Mesendoderm (in vitro differentiated cells): ENCODE data around the gene ZNF669.

ENCODE experiments used
- DNase-seq: peaks from one replicate; pipeline ENCODE4 v3.0.0; 2013
- H2AK5ac ChIP-seq: 2 replicates; pipeline ENCODE4 v1.6.1; 2013; ENCODE audit warnings: low read length, inconsistent platforms
- H2BK120ac ChIP-seq: 2 replicates; pipeline ENCODE4 v1.6.1; 2013; ENCODE audit warnings: low read depth, mild to moderate bottlenecking, low read length, moderate library complexity, mixed read lengths
- H2BK15ac ChIP-seq: replicated peaks from 2 replicates; pipeline ENCODE4 v1.6.1; 2013; ENCODE audit warnings: low read depth, mild to moderate bottlenecking, moderate library complexity
- H2BK5ac ChIP-seq: 2 replicates; pipeline ENCODE4 v1.6.1; 2013; ENCODE audit warnings: low read length, inconsistent platforms
- H3K18ac ChIP-seq: 2 replicates; pipeline ENCODE4 v1.6.1; 2013; ENCODE audit warnings: mild to moderate bottlenecking, low read length, mixed read lengths
- H3K23ac ChIP-seq: one replicate; pipeline ENCODE4 v1.6.1; 2013; ENCODE audit warnings: low read length
- H3K27ac ChIP-seq: 2 replicates; pipeline ENCODE4 v1.5.1; 2013; ENCODE audit warnings: low read depth, mild to moderate bottlenecking, inconsistent platforms, low read length, moderate library complexity
- H3K27me3 ChIP-seq: 2 replicates; pipeline ENCODE4 v1.6.1; 2013; ENCODE audit warnings: low read length, control low read depth, mild to moderate bottlenecking, inconsistent platforms; ENCODE audit not compliant: insufficient read depth, poor library complexity
- H3K36me3 ChIP-seq: 2 replicates; pipeline ENCODE4 v1.6.1; 2013; ENCODE audit warnings: low read length, inconsistent platforms; ENCODE audit not compliant: control insufficient read depth, insufficient read depth
- H3K4ac ChIP-seq: one replicate; pipeline ENCODE4 v1.6.1; 2013; ENCODE audit warnings: low read depth, mild to moderate bottlenecking, low read length, moderate library complexity
- H3K4me1 ChIP-seq: 2 replicates; pipeline ENCODE4 v1.6.1; 2013; ENCODE audit warnings: low read depth, low read length, inconsistent platforms; ENCODE audit not compliant: control insufficient read depth
- H3K4me2 ChIP-seq: 2 replicates; pipeline ENCODE4 v1.6.1; 2013; ENCODE audit warnings: low read length
- H3K4me3 ChIP-seq: 2 replicates; pipeline ENCODE4 v1.5.1; 2013; ENCODE audit warnings: mild to moderate bottlenecking, low read length
- H3K56ac ChIP-seq: one replicate; pipeline ENCODE4 v1.6.1; 2013; ENCODE audit warnings: low read length
- H3K79me1 ChIP-seq: 2 replicates; pipeline ENCODE4 v1.6.1; 2013; ENCODE audit warnings: low read length, inconsistent platforms
- H3K79me2 ChIP-seq: 2 replicates; pipeline ENCODE4 v1.6.1; 2013; ENCODE audit warnings: mild to moderate bottlenecking, low read length; ENCODE audit not compliant: control insufficient read depth, insufficient read depth
- H3K9ac ChIP-seq: 2 replicates; pipeline ENCODE4 v1.6.1; 2013; ENCODE audit warnings: low read length, inconsistent platforms
- H4K5ac ChIP-seq: one replicate; pipeline ENCODE4 v1.6.1; 2013; ENCODE audit warnings: low read length
- H4K8ac ChIP-seq: one replicate; pipeline ENCODE4 v1.6.1; 2013; ENCODE audit warnings: low read depth, mild to moderate bottlenecking, control low read depth, low read length, moderate library complexity
- WGBS: extraction: QIAGEN DNeasy Blood & Tissue Kit; methylation state at CpG from one replicate; pipeline ENCODE4 v1.1.7; 2013; ENCODE audit warnings: low lambda C conversion rate, missing lambda C conversion rate; ENCODE audit not compliant: insufficient coverage; ENCODE audit errors: extremely low coverage; 5-methylcytosine and 5-hydroxymethylcytosine counted together

The ZNF669 gene

DNA sequence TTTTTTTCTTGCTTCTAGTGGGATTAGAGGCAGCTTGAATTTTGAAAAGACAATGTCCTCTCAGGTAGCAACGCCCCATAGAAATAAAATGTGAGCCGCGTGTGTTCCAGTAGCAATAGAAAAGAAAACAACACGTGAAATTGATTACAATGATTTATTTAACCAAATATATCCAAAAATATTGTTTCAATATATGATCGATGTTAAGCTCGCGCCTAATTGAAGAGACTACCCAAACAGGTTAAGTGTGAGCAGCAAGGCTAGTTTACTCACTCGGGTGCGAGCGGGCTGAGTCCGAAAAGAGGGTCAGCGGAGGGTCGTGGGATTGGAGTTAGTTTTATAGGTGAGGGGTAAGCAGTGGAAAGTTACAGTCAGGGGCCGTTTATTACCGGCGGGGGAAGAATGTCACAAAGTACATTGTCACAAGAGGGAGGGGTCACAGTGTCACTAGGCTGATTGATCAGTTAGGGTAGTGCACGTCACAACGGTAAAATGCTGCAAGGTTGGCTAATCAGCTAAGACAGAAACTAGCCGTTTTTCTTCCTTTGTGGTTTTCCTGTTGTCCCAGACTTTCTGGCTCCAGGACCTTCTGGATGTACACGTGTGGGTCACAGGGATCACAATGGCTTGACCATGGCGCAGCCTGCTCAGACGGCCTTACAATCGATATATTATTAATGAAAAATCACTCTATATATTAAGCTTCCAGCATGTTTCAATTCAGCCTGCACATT, 24.8 kb downstream of the ZNF669 start:
- peak overlapping the region; percentile 47 for H3K9ac ChIP-seq
- no peak overlapping the region for H4K8ac ChIP-seq
- peak overlapping the region; percentile 13 for H3K4me2 ChIP-seq
- H3K23ac ChIP-seq = no peak overlapping the region
- no peaks in the 10 kb centered on the region for H3K4me1 ChIP-seq
- WGBS = no CpG with 5 or more reads among the region's 23 CpGs
- no peak overlapping the region for H3K18ac ChIP-seq
- H3K4ac ChIP-seq = no peak overlapping the region
- H3K27me3 ChIP-seq = no peaks in the 10 kb centered on the region
- H2BK5ac ChIP-seq = no peak overlapping the region
- H2BK120ac ChIP-seq = no peak overlapping the region
- DNase-seq = peak; percentile 75
- peak overlapping the region; percentile 63 for H3K56ac ChIP-seq
- peaks cover 26% of the 10 kb centered on the region for H3K79me2 ChIP-seq
- H3K79me1 ChIP-seq = peaks cover 6% of the 10 kb centered on the region
- no peak overlapping the region for H3K27ac ChIP-seq
- no peaks in the 10 kb centered on the region for H3K36me3 ChIP-seq
- H2BK15ac ChIP-seq = no peak overlapping the region
- H2AK5ac ChIP-seq = no peak overlapping the region
- H4K5ac ChIP-seq = no peak overlapping the region
- no peak overlapping the region for H3K4me3 ChIP-seq

DNA sequence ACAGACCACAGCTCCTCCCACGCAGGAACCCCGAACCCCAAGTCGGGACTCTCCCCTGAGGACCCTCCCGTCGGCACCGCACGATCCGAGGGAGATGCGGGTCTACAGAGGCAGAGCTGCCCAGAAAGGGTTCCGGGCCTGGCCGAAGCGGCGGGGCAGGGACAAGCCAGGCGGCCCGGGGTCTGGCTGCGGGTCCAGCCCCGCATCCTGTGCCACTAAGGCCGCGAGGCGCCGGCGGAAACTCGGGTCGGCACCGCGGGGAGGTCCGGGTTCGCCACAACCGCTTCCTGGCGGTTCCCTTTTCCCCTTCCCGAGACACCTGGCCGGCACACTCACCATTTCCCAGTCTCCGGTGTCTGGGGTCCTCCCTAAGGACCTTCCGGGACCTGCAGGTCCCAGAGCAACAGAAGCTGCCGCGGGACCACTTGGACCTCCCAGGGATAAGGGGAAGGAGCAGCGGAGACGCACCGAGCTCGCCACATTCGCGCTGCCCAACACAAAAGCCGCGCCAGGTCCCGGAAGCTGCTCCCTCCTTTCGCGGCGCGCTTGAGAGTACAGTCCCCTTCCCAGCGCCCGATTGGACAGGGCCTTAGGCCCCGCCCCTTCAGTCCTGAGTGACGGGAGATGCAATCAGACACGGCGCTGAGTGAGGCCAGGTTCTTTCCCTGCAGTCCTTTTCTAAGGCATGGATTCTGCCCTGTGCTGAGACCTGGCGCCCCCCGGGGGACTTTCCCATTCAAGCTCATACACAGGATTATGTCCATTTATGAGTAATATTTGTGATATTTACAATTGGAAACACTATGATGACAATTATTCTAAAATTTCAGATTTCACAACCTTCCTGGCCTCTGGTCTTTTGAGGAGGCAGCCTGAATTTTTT, 25.7 kb downstream of the ZNF669 start, which contains the start of gene ZNF670:
Gene ZNF670, minus strand, starts transcription at position 554 of the 883 bp plus-strand sequence. Its CDS starts 215 bp downstream, at position 339.
- Histone ChIP-seq H2BK15ac (no peak within 1 kb of the TSS), H2BK5ac (peak within 1 kb of the TSS; percentile 52), H3K4ac (peak within 1 kb of the TSS; percentile 92), H3K4me2 (peak within 1 kb of the TSS; percentile 85), H3K18ac (peak within 1 kb of the TSS; percentile 61), H2BK120ac (no peak within 1 kb of the TSS), H3K27ac (peak within 1 kb of the TSS; percentile 70), H3K79me2 (peaks cover 34% of the 10 kb centered on the region), H3K56ac (peak within 1 kb of the TSS; percentile 96), H3K27me3 (no peaks in the 10 kb centered on the region), H3K4me3 (peak within 1 kb of the TSS; percentile 94), H3K36me3 (no peaks in the 10 kb centered on the region), H3K23ac (peak within 1 kb of the TSS; percentile 57), H4K8ac (peak within 1 kb of the TSS; percentile 67), H3K4me1 (no peaks in the 10 kb centered on the region), H4K5ac (no peak within 1 kb of the TSS), H3K9ac (peak within 1 kb of the TSS; percentile 94), H2AK5ac (no peak within 1 kb of the TSS), H3K79me1 (peaks cover 11% of the 10 kb centered on the region)
- WGBS = no CpG with 5 or more reads among the region's 57 CpGs
- peak; percentile 99 for DNase-seq

DNA sequence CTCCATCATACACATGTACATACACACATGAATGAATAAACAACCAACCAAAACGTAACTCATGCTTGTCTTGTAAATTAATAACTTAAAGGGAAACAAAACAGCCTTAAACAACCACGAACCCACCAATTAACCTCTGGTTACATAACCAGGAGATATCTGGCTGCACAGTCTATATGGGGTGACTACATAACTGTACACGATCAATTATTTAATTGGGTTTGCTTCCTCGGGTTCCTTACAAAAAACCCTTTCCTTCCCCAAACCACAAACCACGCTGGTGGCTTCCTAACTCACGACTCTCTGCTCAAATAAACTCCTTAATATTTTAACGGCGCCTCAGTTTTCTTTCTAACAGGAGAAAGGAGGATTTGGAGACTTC, 26.3 kb downstream of the ZNF669 start:
- H3K36me3 ChIP-seq = no peaks in the 10 kb centered on the region
- no peak for DNase-seq
- H3K4me1 ChIP-seq = no peaks in the 10 kb centered on the region
- no peak overlapping the region for H4K5ac ChIP-seq
- H2BK120ac ChIP-seq = no peak overlapping the region
- peaks cover 13% of the 10 kb centered on the region for H3K79me1 ChIP-seq
- peak overlapping the region; percentile 67 for H4K8ac ChIP-seq
- no peak overlapping the region for H2BK5ac ChIP-seq
- H3K4me3 ChIP-seq = peak overlapping the region; percentile 94
- peak overlapping the region; percentile 96 for H3K56ac ChIP-seq
- peak overlapping the region; percentile 85 for H3K4me2 ChIP-seq
- no peak overlapping the region for H3K23ac ChIP-seq
- peak overlapping the region; percentile 92 for H3K4ac ChIP-seq
- no CpG with 5 or more reads among the region's 8 CpGs for WGBS
- peaks cover 40% of the 10 kb centered on the region for H3K79me2 ChIP-seq
- H3K9ac ChIP-seq = peak overlapping the region; percentile 94
- no peak overlapping the region for H2AK5ac ChIP-seq
- H2BK15ac ChIP-seq = no peak overlapping the region
- no peaks in the 10 kb centered on the region for H3K27me3 ChIP-seq
- no peak overlapping the region for H3K27ac ChIP-seq
- peak overlapping the region; percentile 61 for H3K18ac ChIP-seq

DNA sequence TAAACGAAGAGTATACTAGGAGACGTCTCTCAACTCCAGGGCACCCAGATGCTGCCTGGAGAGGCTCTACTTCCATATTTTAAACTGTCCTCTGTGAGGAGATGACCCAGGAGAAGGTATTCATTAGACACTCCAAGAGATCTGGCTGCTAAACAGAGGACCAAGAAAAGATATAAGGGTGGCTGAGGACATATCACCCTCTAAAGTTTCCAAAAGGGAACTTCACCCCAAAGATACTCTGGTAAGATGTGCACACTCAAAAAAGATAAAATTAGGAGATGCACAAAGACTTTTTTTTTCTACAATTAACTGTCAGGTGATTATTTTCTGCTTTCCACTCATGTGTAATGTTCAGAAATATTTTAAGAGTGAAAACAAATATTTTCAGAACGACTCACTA, 26.9 kb downstream of the ZNF669 start:
- Histone ChIP-seq H3K9ac (no peak overlapping the region), H2BK15ac (no peak overlapping the region), H3K56ac (no peak overlapping the region), H3K4me2 (peak overlapping the region; percentile 3), H4K5ac (no peak overlapping the region), H3K79me2 (peaks cover 41% of the 10 kb centered on the region), H3K79me1 (peaks cover 13% of the 10 kb centered on the region), H3K18ac (no peak overlapping the region), H4K8ac (no peak overlapping the region), H3K4me3 (no peak overlapping the region), H3K4ac (peak overlapping the region; percentile 66), H2BK5ac (no peak overlapping the region), H3K36me3 (no peaks in the 10 kb centered on the region), H2AK5ac (no peak overlapping the region), H2BK120ac (no peak overlapping the region), H3K23ac (no peak overlapping the region), H3K4me1 (no peaks in the 10 kb centered on the region), H3K27me3 (no peaks in the 10 kb centered on the region), H3K27ac (no peak overlapping the region)
- no peak for DNase-seq
- no CpG with 5 or more reads among the region's 3 CpGs for WGBS

DNA sequence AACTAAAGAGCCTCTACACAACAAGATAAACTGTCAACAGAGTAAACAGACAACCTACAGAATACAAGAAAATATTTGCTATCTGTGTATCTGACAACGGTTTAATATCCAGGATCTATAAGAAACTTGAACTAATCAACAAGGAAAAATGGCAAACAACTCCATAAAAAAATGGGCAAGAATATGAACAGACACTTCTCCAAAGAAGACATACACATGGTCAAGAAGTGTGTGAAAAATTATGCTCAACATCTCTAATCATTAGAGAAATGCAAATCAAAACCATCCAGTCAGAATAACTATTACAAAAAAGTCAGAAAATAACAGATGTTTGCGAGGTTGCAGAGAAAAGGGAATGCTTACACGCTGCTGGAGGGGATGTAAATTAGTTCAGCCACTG, 33.5 kb downstream of the ZNF669 start:
- H3K27me3 ChIP-seq = no peaks in the 10 kb centered on the region
- WGBS = no CpG with 5 or more reads among the region's 3 CpGs

More for the DNA sequence above, 33.5 kb downstream of the ZNF669 start:
- Histone ChIP-seq H4K8ac (no peak overlapping the region), H2BK15ac (no peak overlapping the region), H3K9ac (no peak overlapping the region), H2AK5ac (no peak overlapping the region), H3K79me1 (peaks cover 25% of the 10 kb centered on the region), H3K27ac (no peak overlapping the region), H3K4ac (no peak overlapping the region), H2BK120ac (no peak overlapping the region), H3K23ac (no peak overlapping the region), H3K18ac (no peak overlapping the region), H2BK5ac (no peak overlapping the region), H3K79me2 (peaks cover 55% of the 10 kb centered on the region), H3K36me3 (no peaks in the 10 kb centered on the region), H4K5ac (no peak overlapping the region), H3K4me1 (no peaks in the 10 kb centered on the region), H3K4me3 (no peak overlapping the region), H3K4me2 (no peak overlapping the region), H3K56ac (no peak overlapping the region)
- no peak for DNase-seq
